ENCODE measurements around the gene MECP2.

Gene MECP2

GRCh38 chrX:154016366-154017076 is 81.0 kb downstream of the MECP2 start:
- no peak overlapping the region for H3K4me3 ChIP-seq (replicated peaks in 1 of 2; ENCODE audit: low read depth in 2 of 2, low read length in 2 of 2)
- TF ChIP-seq CTCF (IDR thresholded peaks at IDR 0.05; ENCODE audit: low read depth, low read length) = no peak
- DNase-seq (ENCODE audit: low read depth in 2 of 2) = no peak

DNA sequence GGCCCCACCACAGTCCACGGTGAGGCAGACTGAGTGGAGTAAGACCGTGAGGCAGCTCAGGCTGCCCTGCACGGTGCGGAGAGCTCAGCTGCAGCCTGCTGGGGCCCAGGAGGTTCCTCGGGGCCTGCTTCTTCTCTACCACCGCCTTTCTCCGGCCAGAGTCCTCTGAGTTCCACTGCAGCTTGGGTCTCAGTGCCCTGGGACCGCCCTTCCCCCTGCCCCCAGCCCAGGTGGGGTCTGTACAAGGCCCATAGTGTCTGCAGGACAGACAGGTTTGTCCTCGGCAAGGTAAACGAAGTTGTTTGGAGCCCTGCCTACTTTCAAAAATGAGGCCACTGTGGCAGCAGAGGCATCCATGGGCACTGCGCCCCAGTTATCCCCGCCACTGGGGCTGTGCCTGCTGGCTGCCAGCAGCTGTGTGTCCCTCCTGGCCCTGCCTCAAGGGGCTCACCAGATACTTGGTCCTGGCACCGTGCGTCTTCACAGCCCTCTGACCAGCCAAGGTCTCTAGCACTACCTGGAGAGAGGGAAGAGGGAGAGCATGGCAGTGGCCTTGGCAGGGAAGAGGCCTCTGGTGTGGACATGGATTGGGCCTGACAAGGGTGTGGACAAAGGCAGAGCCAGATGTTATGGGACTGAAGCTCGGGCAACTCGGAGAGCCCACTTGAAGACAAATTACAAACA is 81.8 kb downstream of the MECP2 start:
- no peak for DNase-seq (ENCODE audit: low read depth in 2 of 2)
- no peak for TF ChIP-seq CTCF (IDR thresholded peaks at IDR 0.05; ENCODE audit: low read depth, low read length)
- H3K4me3 ChIP-seq (replicated peaks in 1 of 2; ENCODE audit: low read depth in 2 of 2, low read length in 2 of 2) = no peak overlapping the region

DNA sequence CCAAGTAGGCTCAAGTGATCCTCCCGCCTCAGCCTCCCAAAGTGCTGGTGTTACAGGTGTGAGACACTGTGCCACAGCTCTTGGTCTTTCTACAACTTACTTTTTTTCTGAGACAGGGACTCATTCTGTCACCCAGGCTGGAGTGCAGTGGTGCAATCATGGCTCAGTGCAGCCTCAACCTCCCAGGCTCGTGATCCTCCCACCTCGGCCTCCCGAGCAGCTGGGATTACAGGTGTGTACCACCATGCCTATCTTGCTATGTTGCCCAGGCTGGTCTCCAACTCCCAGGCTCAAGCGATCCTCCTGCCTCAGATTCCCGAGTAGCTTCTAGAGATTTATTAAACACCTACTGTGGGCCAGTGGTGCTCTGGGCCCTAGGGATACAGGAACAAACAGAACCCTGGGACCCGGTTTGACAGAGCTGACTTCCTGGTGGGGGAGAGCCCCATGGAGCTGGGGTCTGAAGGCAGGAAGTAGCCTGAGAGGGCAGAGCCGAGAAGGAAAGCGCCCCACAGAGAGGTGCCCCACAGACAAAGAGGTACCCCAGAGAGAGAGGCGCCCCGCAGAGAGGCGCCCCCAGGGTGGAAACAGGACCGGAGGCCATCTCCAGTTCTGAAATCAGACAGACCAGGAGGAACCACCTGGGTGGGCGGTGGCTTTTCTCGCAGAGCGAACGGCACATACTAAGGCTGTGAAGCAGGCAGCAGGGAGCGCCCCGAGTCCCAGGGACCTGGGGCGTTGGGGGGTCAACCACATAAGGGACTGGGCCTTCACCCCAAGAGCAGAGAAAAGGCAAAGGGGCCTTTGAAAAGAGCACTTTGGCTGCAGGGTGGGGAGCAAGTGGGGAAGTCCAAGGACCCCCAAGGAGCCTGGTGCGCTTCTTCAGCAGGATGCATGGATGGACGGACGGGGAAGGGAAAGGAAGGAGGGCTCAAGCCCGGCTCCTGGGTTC is 82.8 kb downstream of the MECP2 start:
- no peak for TF ChIP-seq CTCF (IDR thresholded peaks at IDR 0.05; ENCODE audit: low read depth, low read length)
- no peak overlapping the region for H3K4me3 ChIP-seq (replicated peaks in 1 of 2; ENCODE audit: low read depth in 2 of 2, low read length in 2 of 2)
- DNase-seq (ENCODE audit: low read depth in 2 of 2) = no peak

DNA sequence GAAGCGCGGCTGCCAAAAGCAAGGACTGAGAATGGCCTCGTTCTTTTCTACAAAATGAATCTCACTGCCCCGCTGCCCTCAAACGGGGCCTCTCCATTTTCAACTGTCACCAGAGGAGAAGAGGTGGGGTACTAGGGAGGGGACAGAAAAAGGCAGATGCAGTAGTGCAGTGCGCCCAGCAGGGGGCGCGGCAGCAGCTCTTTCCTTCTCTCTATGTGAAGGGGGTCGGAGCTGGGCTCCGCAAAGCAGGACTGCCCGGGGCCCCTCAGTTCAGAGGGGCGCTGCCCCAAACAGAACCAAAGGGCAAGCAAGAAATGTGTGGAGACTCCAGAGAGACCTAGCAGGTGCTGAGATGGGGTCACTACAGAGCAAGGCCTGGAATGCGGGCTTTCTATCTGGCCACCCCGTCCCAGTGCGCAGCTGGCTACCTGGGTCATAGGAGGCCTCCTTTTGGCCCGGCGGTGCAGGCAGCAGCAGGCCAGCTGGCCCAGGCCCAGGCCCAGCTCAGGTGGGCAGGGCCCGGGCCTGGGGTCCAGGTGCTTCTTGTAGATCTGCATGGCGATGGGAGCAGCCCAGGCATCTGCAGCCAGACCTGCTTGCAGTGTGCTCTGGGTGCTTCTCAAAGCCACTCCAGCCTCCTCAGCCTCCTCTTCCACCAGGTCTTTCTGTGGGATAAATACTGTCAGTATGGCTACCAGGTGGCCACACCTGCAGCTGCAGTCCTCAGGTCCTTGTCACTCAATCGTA is 83.7 kb downstream of the MECP2 start:
- no peak overlapping the region for H3K4me3 ChIP-seq (replicated peaks in 1 of 2; ENCODE audit: low read depth in 2 of 2, low read length in 2 of 2)
- peak; percentile 78 for TF ChIP-seq CTCF (IDR thresholded peaks at IDR 0.05; ENCODE audit: low read depth, low read length)
- DNase-seq (ENCODE audit: low read depth in 2 of 2) = peak; percentile 33 to 45

GRCh38 chrX:154013001-154013421 is 84.5 kb downstream of the MECP2 start:
- no peak overlapping the region for H3K4me3 ChIP-seq (replicated peaks in 1 of 2; ENCODE audit: low read depth in 2 of 2, low read length in 2 of 2)
- no peak for TF ChIP-seq CTCF (IDR thresholded peaks at IDR 0.05; ENCODE audit: low read depth, low read length)

More at GRCh38 chrX:154013001-154013421, 84.5 kb downstream of the MECP2 start:
- DNase-seq (ENCODE audit: low read depth in 2 of 2) = no peak
